GM23338 (cell line): ENCODE data around the gene COLEC12. TPM values are rescaled to one million over a fixed set of nuclear protein-coding genes. Genes with fewer than 3 reads are reported as not detected.

Experiments used
- ATAC-seq: fragments of 200-7000 bp; cut with Tn5 transposase; 3 replicates; pipeline ENCODE4 v1.9.1; 2020
- DNase-seq: peaks from one replicate; pipeline ENCODE4 v3.0.0-alpha.2; 2015; ENCODE audit warnings: low spot score
- H2AFZ ChIP-seq: fragments of 200-600 bp; sonication (generic); 2 replicates; pipeline ENCODE4 v1.8.0; 2016; ENCODE audit warnings: antibody characterized with exemption, mild to moderate bottlenecking, moderate library complexity
- H3F3A ChIP-seq: fragments of 200-600 bp; sonication (generic); replicated peaks from 2 replicates; pipeline ENCODE4 v1.8.0; 2017; ENCODE audit warnings: antibody characterized with exemption, mixed run types, low read depth
- H3K27ac ChIP-seq: fragments of 200-600 bp; sonication (generic); 2 replicates; pipeline ENCODE4 v1.6.1; 2016; ENCODE audit warnings: low read depth
- H3K27me3 ChIP-seq: fragments of 200-600 bp; sonication (generic); 2 replicates; pipeline ENCODE4 v1.8.0; 2016; ENCODE audit warnings: mild to moderate bottlenecking, mixed run types, moderate library complexity; ENCODE audit not compliant: insufficient read depth
- H3K36me3 ChIP-seq: fragments of 200-600 bp; sonication (generic); 2 replicates; pipeline ENCODE4 v1.8.0; 2016; ENCODE audit warnings: mild to moderate bottlenecking; ENCODE audit not compliant: insufficient read depth
- H3K4me1 ChIP-seq: fragments of 200-600 bp; sonication (generic); 2 replicates; pipeline ENCODE4 v1.8.0; 2016; ENCODE audit warnings: mild to moderate bottlenecking, moderate library complexity; ENCODE audit not compliant: insufficient read depth
- H3K4me2 ChIP-seq: fragments of 200-600 bp; sonication (generic); 2 replicates; pipeline ENCODE4 v1.7.1; 2017; ENCODE audit warnings: mixed run types
- H3K4me3 ChIP-seq: fragments of 200-600 bp; sonication (generic); 2 replicates; pipeline ENCODE4 v1.6.1; 2016; ENCODE audit warnings: mixed run types
- H3K79me2 ChIP-seq: fragments of 200-600 bp; sonication (generic); replicated peaks from 2 replicates; pipeline ENCODE4 v1.8.0; 2017; ENCODE audit warnings: mild to moderate bottlenecking; ENCODE audit not compliant: insufficient read depth
- H3K9me2 ChIP-seq: fragments of 200-600 bp; sonication (generic); 2 replicates; pipeline ENCODE4 v1.8.0; 2017; ENCODE audit not compliant: insufficient read depth
- H4K20me1 ChIP-seq: fragments of 200-600 bp; sonication (generic); replicated peaks from 2 replicates; pipeline ENCODE4 v1.8.0; 2017; ENCODE audit warnings: mild to moderate bottlenecking; ENCODE audit not compliant: insufficient read depth
- H3K27ac Mint-ChIP-seq: 2 replicates; pipeline ENCODE4 v1.8.0; 2020; ENCODE audit warnings: inconsistent platforms, mild to moderate bottlenecking, moderate library complexity, mixed read lengths
- H3K27me3 Mint-ChIP-seq: 3 replicates; pipeline ENCODE4 v1.8.0; 2022; ENCODE audit warnings: low read depth, mild to moderate bottlenecking, moderate library complexity, mixed read lengths, inconsistent platforms; ENCODE audit not compliant: insufficient read depth, poor library complexity
- H3K36me3 Mint-ChIP-seq: 3 replicates; pipeline ENCODE4 v1.8.0; 2021; ENCODE audit warnings: low read depth, mild to moderate bottlenecking, inconsistent platforms, moderate library complexity, mixed read lengths
- H3K4me1 Mint-ChIP-seq: 3 replicates; pipeline ENCODE4 v1.8.0; 2020; ENCODE audit warnings: mild to moderate bottlenecking, inconsistent platforms, mixed read lengths
- H3K4me3 Mint-ChIP-seq: 3 replicates; pipeline ENCODE4 v1.8.0; 2021; ENCODE audit warnings: moderate library complexity, mild to moderate bottlenecking, inconsistent platforms, mixed read lengths
- H3K9me3 Mint-ChIP-seq: 3 replicates; pipeline ENCODE4 v1.8.0; 2020; ENCODE audit warnings: moderate library complexity, mild to moderate bottlenecking, inconsistent platforms, mixed read lengths
- CREB1 ChIP-seq: fragments of 250-450 bp; sonication (Bioruptor Pico); IDR thresholded peaks from 2 replicates; pipeline ENCODE4 v1.5.0; 2020; ENCODE audit warnings: low read depth, mild to moderate bottlenecking, moderate library complexity
- EZH2 ChIP-seq: fragments of 200-600 bp; sonication (generic); IDR thresholded peaks from one replicate; pipeline ENCODE4 v1.8.0; 2017; ENCODE audit warnings: antibody characterized with exemption, mild to moderate bottlenecking, low read depth; ENCODE audit not compliant: unreplicated experiment
- EZH2phosphoT487 ChIP-seq: fragments of 200-600 bp; sonication (generic); IDR thresholded peaks from one replicate; pipeline ENCODE4 v1.8.1; 2018; ENCODE audit warnings: antibody characterized with exemption; ENCODE audit not compliant: unreplicated experiment
- JUNB ChIP-seq: IDR thresholded peaks from one replicate; pipeline ENCODE4 v1.6.1; 2016; ENCODE audit warnings: antibody characterized with exemption; ENCODE audit not compliant: unreplicated experiment
- NANOG ChIP-seq: IDR thresholded peaks from 2 replicates; pipeline ENCODE4 v1.6.1; 2016; ENCODE audit warnings: antibody characterized with exemption, borderline replicate concordance
- POLR2AphosphoS5 ChIP-seq: IDR thresholded peaks from 2 replicates; pipeline ENCODE4 v1.6.1; 2016; ENCODE audit warnings: antibody characterized with exemption, low read depth
- STAT1 ChIP-seq: IDR thresholded peaks from one replicate; pipeline ENCODE4 v1.6.1; 2016; ENCODE audit warnings: antibody characterized with exemption; ENCODE audit not compliant: unreplicated experiment
- ZNF114 ChIP-seq: fragments of 250-450 bp; sonication (Bioruptor Pico); IDR thresholded peaks from 2 replicates; pipeline ENCODE4 v1.5.0; 2020; ENCODE audit warnings: mild to moderate bottlenecking, moderate library complexity
- polyA plus RNA-seq: library from polyadenylated mRNA; unstranded; fragments of >200 nt; fragmentation: Nextera tagmentation; extraction: Ambion mirVana; gene quantifications from 2 replicates; pipeline ENCODE4 v1.2.1, GENCODE V29; 2016
- total RNA-seq: library from RNA; depleted of rRNA; stranded (reverse); fragments of >200 nt; shearing (Covaris generic); gene quantifications from 2 replicates; pipeline ENCODE4 v1.2.3, GENCODE V29; 2014
- TF ChIP-seq, protein P1 (sequence below): IDR thresholded peaks from one replicate; pipeline ENCODE4 v1.6.1; 2018; ENCODE audit warnings: antibody characterized with exemption; ENCODE audit not compliant: unreplicated experiment
- TF ChIP-seq, protein P2 (sequence below), 2 experiments: fragments of 200-600 bp in 1 of 2; sonication (generic) in 1 of 2; conservative IDR thresholded peaks; 2 replicates each; pipeline versions ENCODE4 v1.5.1 to v1.6.1; 2016 to 2017; ENCODE audit warnings: antibody characterized with exemption in 2 of 2, low read depth in 2 of 2, mild to moderate bottlenecking in 2 of 2, moderate library complexity in 1 of 2

COLEC12 gene
- total and polyA plus RNA-seq, 2 experiments from 2014 or later: 1.1 to 3.2 TPM

DNA sequence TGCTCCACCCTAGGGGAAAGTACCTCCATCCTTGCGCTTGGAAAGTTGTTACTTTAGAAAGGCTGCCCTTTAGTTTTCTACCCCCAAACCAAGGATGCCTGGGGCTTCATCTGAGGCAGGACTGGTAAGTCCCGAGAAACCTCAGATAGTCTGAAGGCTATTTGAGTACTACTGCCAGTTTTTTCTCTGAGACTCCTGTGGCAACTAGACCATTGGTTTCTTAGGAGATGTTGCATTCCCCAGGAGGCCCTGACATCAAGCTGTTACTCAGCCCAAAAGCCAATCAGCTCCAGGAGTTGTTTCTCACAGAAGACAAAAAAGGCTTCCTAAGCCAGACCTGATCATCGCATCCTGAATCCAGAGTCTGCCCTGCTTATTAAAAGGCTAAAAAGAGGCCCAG, 67.2 kb downstream of the COLEC12 start (continued):
- TF ChIP-seq, protein P1, sequence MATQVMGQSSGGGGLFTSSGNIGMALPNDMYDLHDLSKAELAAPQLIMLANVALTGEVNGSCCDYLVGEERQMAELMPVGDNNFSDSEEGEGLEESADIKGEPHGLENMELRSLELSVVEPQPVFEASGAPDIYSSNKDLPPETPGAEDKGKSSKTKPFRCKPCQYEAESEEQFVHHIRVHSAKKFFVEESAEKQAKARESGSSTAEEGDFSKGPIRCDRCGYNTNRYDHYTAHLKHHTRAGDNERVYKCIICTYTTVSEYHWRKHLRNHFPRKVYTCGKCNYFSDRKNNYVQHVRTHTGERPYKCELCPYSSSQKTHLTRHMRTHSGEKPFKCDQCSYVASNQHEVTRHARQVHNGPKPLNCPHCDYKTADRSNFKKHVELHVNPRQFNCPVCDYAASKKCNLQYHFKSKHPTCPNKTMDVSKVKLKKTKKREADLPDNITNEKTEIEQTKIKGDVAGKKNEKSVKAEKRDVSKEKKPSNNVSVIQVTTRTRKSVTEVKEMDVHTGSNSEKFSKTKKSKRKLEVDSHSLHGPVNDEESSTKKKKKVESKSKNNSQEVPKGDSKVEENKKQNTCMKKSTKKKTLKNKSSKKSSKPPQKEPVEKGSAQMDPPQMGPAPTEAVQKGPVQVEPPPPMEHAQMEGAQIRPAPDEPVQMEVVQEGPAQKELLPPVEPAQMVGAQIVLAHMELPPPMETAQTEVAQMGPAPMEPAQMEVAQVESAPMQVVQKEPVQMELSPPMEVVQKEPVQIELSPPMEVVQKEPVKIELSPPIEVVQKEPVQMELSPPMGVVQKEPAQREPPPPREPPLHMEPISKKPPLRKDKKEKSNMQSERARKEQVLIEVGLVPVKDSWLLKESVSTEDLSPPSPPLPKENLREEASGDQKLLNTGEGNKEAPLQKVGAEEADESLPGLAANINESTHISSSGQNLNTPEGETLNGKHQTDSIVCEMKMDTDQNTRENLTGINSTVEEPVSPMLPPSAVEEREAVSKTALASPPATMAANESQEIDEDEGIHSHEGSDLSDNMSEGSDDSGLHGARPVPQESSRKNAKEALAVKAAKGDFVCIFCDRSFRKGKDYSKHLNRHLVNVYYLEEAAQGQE: no peak
- no peak for TF ChIP-seq EZH2
- TF ChIP-seq NANOG: no peak
- no peak for TF ChIP-seq POLR2AphosphoS5
- TF ChIP-seq STAT1: no peak
- no peak for TF ChIP-seq JUNB
- TF ChIP-seq, protein P2, sequence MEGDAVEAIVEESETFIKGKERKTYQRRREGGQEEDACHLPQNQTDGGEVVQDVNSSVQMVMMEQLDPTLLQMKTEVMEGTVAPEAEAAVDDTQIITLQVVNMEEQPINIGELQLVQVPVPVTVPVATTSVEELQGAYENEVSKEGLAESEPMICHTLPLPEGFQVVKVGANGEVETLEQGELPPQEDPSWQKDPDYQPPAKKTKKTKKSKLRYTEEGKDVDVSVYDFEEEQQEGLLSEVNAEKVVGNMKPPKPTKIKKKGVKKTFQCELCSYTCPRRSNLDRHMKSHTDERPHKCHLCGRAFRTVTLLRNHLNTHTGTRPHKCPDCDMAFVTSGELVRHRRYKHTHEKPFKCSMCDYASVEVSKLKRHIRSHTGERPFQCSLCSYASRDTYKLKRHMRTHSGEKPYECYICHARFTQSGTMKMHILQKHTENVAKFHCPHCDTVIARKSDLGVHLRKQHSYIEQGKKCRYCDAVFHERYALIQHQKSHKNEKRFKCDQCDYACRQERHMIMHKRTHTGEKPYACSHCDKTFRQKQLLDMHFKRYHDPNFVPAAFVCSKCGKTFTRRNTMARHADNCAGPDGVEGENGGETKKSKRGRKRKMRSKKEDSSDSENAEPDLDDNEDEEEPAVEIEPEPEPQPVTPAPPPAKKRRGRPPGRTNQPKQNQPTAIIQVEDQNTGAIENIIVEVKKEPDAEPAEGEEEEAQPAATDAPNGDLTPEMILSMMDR (conservative IDR thresholded peaks at IDR 0.05; ENCODE audit: low read depth in 2 of 2): no peak
- TF ChIP-seq EZH2phosphoT487: no peak
- no peak for TF ChIP-seq CREB1
- no peak for TF ChIP-seq ZNF114

DNA sequence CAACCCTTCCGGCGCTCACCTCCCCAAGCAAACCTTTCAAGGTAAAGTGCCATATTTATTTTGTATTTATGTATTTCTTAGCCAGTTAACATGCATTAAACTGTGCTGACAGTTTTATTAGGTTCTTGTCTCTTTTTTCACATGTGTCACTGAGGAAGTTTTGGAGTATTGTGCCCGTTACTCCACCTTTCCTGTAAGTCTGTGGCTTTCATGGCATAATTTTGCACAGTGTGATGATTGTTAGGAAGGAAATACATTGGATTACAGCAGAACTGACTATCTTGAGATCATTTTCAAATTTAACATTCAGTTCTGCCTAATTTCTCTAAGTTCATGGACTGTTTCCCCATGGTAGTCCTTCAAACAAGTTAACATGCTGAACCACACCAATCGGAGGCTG, 67.7 kb downstream of the COLEC12 start:
- Histone ChIP-seq H3K36me3 (no peaks in the 10 kb centered on the region), H4K20me1 (no peaks in the 10 kb centered on the region), H3K9me2 (no peaks in the 10 kb centered on the region), H3F3A (no peaks in the 10 kb centered on the region), H3K4me1 (no peaks in the 10 kb centered on the region), H3K27ac (no peak overlapping the region), H3K79me2 (no peaks in the 10 kb centered on the region), H3K27me3 (no peaks in the 10 kb centered on the region), H2AFZ (no peak overlapping the region), H3K4me3 (no peak overlapping the region), H3K4me2 (no peak overlapping the region)
- H3K27ac Mint-ChIP-seq: no peak overlapping the region
- ATAC-seq (no peak), DNase-seq (no peak)
- H3K4me1 Mint-ChIP-seq: no peaks in the 10 kb centered on the region
- no peaks in the 10 kb centered on the region for H3K27me3 Mint-ChIP-seq
- no peak overlapping the region for H3K4me3 Mint-ChIP-seq
- no peaks in the 10 kb centered on the region for H3K9me3 Mint-ChIP-seq
- H3K36me3 Mint-ChIP-seq: no peaks in the 10 kb centered on the region
- TF ChIP-seq, protein P1: no peak
- TF ChIP-seq ZNF114 (no peak), POLR2AphosphoS5 (no peak)
- TF ChIP-seq, protein P2 (conservative IDR thresholded peaks at IDR 0.05; ENCODE audit: low read depth in 2 of 2): no peak
